Measurements from ENCODE around the gene LGALS16. TPM values are rescaled to one million over a fixed set of nuclear protein-coding genes. Genes with fewer than 3 reads are reported as not detected.
A peak's percentile ranks its signal among the peaks of the same experiment; 100 is the strongest.
"Not testable (repeated sequence)": the region's sequence is repeated elsewhere in the genome, so short reads cannot be mapped to it uniquely, and the experiment has no call there.

Gene LGALS16
- total RNA-seq (not detected), polyA plus RNA-seq (not detected)

GRCh38 chr19:39655613-39656012 lies at the start of gene LGALS16:
Gene LGALS16 (plus strand): TSS chr19:39655913. CDS start chr19:39655962, 49 bp downstream.
- H3K4me1 Mint-ChIP-seq: no peaks in the 10 kb centered on the region
- Histone ChIP-seq H3K9me3 (ENCODE audit: control insufficient read depth in 2 of 2, low read length in 2 of 2) (no peaks in the 10 kb centered on the region), H3K27me3 (ENCODE audit: control insufficient read depth, insufficient read depth, low read length) (peaks cover 1% of the 10 kb centered on the region), H3K4me1 (ENCODE audit: control insufficient read depth, insufficient read depth, low read length, poor library complexity, severe bottlenecking) (no peaks in the 10 kb centered on the region), H3K4me3 (ENCODE audit: low read depth, low read length) (no peak within 1 kb of the TSS), H3K27ac (ENCODE audit: insufficient read depth, low read length, poor library complexity, severe bottlenecking) (no peak within 1 kb of the TSS), H3K36me3 (ENCODE audit: control insufficient read depth, insufficient read depth, low read length) (no peaks in the 10 kb centered on the region)
- H3K9me3 Mint-ChIP-seq: peaks cover 0 to 3% (median 0%) of the 10 kb centered on the region in 7 donors
- no peak within 1 kb of the TSS for H3K4me3 Mint-ChIP-seq
- no peaks in the 10 kb centered on the region for H3K36me3 Mint-ChIP-seq
- DNase-seq (no peak), ATAC-seq (ENCODE audit: low read depth in 2 of 2) (no peak)
- no peak within 1 kb of the TSS for H3K27ac Mint-ChIP-seq
- H3K27me3 Mint-ChIP-seq: peaks cover 8% of the 10 kb centered on the region

GRCh38 chr19:39607021-39607420 lies 48.7 kb upstream of the LGALS16 start:
- Histone ChIP-seq H3K27me3 (ENCODE audit: control insufficient read depth, insufficient read depth, low read length) (peaks cover 6% of the 10 kb centered on the region), H3K4me1 (ENCODE audit: control insufficient read depth, insufficient read depth, low read length, poor library complexity, severe bottlenecking) (no peaks in the 10 kb centered on the region), H3K36me3 (ENCODE audit: control insufficient read depth, insufficient read depth, low read length) (no peaks in the 10 kb centered on the region), H3K4me3 (ENCODE audit: low read depth, low read length) (no peak overlapping the region), H3K27ac (ENCODE audit: insufficient read depth, low read length, poor library complexity, severe bottlenecking) (no peak overlapping the region), H3K9me3 (ENCODE audit: control insufficient read depth in 2 of 2, low read length in 2 of 2) (no peaks in the 10 kb centered on the region)
- no peak overlapping the region for H3K4me3 Mint-ChIP-seq
- H3K27me3 Mint-ChIP-seq: peaks cover 14% of the 10 kb centered on the region
- no peak for ATAC-seq (ENCODE audit: low read depth in 2 of 2)
- H3K27ac Mint-ChIP-seq: no peak overlapping the region
- peaks cover 0 to 2% (median 0%) of the 10 kb centered on the region in 7 donors for H3K9me3 Mint-ChIP-seq
- H3K36me3 Mint-ChIP-seq: no peaks in the 10 kb centered on the region
- H3K4me1 Mint-ChIP-seq: no peaks in the 10 kb centered on the region
- no peak for DNase-seq

GRCh38 chr19:39607561-39607960 lies 48.2 kb upstream of the LGALS16 start:
- Mint-ChIP-seq H3K4me1 (no peaks in the 10 kb centered on the region), H3K36me3 (no peaks in the 10 kb centered on the region), H3K27ac (no peak overlapping the region), H3K4me3 (no peak overlapping the region), H3K27me3 (peaks cover 13% of the 10 kb centered on the region), H3K9me3 (peaks cover 0 to 4% (median 2%) of the 10 kb centered on the region in 7 donors)
- DNase-seq (no peak), ATAC-seq (ENCODE audit: low read depth in 2 of 2) (no peak)
- Histone ChIP-seq H3K9me3 (ENCODE audit: control insufficient read depth in 2 of 2, low read length in 2 of 2) (no peaks in the 10 kb centered on the region), H3K27me3 (ENCODE audit: control insufficient read depth, insufficient read depth, low read length) (peaks cover 4% of the 10 kb centered on the region), H3K4me1 (ENCODE audit: control insufficient read depth, insufficient read depth, low read length, poor library complexity, severe bottlenecking) (no peaks in the 10 kb centered on the region), H3K36me3 (ENCODE audit: control insufficient read depth, insufficient read depth, low read length) (no peaks in the 10 kb centered on the region), H3K4me3 (ENCODE audit: low read depth, low read length) (no peak overlapping the region), H3K27ac (ENCODE audit: insufficient read depth, low read length, poor library complexity, severe bottlenecking) (no peak overlapping the region)

GRCh38 chr19:39613597-39613996 lies 42.1 kb upstream of the LGALS16 start:
- Mint-ChIP-seq H3K4me3 (no peak overlapping the region), H3K4me1 (no peaks in the 10 kb centered on the region), H3K27ac (no peak overlapping the region), H3K36me3 (no peaks in the 10 kb centered on the region), H3K27me3 (peaks cover 20% of the 10 kb centered on the region), H3K9me3 (peaks cover 0 to 11% (median 3%) of the 10 kb centered on the region in 7 donors)
- ATAC-seq (ENCODE audit: low read depth in 2 of 2) (no peak), DNase-seq (no peak)
- Histone ChIP-seq H3K4me1 (ENCODE audit: control insufficient read depth, insufficient read depth, low read length, poor library complexity, severe bottlenecking) (no peaks in the 10 kb centered on the region), H3K27me3 (ENCODE audit: control insufficient read depth, insufficient read depth, low read length) (no peaks in the 10 kb centered on the region), H3K4me3 (ENCODE audit: low read depth, low read length) (no peak overlapping the region), H3K9me3 (ENCODE audit: control insufficient read depth in 2 of 2, low read length in 2 of 2) (peaks cover 0 to 5% of the 10 kb centered on the region in 2 experiments), H3K27ac (ENCODE audit: insufficient read depth, low read length, poor library complexity, severe bottlenecking) (no peak overlapping the region), H3K36me3 (ENCODE audit: control insufficient read depth, insufficient read depth, low read length) (no peaks in the 10 kb centered on the region)

- Mint-ChIP-seq H3K27me3 (peaks cover 47% of the 10 kb centered on the region), H3K4me1 (no peaks in the 10 kb centered on the region), H3K9me3 (peaks cover 0 to 9% (median 3%) of the 10 kb centered on the region in 7 donors), H3K36me3 (no peaks in the 10 kb centered on the region), H3K4me3 (no peak overlapping the region), H3K27ac (no peak overlapping the region)
- peaks cover 0 to 5% of the 10 kb centered on the region in 2 experiments for H3K9me3 ChIP-seq (ENCODE audit: control insufficient read depth in 2 of 2, low read length in 2 of 2)
- ATAC-seq (ENCODE audit: low read depth in 2 of 2): no peak
- DNase-seq: no peak
- H3K36me3 ChIP-seq (ENCODE audit: control insufficient read depth, insufficient read depth, low read length): no peaks in the 10 kb centered on the region
- H3K27ac ChIP-seq (ENCODE audit: insufficient read depth, low read length, poor library complexity, severe bottlenecking): no peak overlapping the region
- H3K4me3 ChIP-seq (ENCODE audit: low read depth, low read length): no peak overlapping the region
- H3K27me3 ChIP-seq (ENCODE audit: control insufficient read depth, insufficient read depth, low read length): no peaks in the 10 kb centered on the region
- no peaks in the 10 kb centered on the region for H3K4me1 ChIP-seq (ENCODE audit: control insufficient read depth, insufficient read depth, low read length, poor library complexity, severe bottlenecking)
These were observed 38.0 kb upstream of the LGALS16 start for GRCh38 chr19:39617745-39618144.

DNA sequence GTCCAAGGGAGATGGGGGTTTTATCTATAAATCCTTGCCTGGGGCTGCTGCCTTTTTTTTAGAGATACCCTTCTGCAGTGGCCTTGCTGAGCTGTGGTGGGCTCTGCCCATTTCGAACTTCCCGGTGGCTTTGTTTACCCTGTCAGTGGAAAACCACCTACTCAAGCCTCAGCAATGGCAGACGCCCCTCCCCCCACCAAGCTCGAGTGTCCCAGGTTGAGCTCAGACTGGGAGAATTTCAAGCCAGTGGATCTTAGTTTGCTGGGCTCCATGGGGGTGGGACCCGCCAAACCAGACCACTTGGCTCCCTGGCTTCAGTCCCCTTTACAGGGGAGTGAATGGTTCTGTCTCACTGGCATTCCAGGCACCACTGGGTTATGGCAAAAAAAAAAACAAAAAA lies 31.8 kb upstream of the LGALS16 start:
- H3K27me3 Mint-ChIP-seq: peaks cover 52% of the 10 kb centered on the region
- H3K4me3 Mint-ChIP-seq: no peak overlapping the region
- no peak overlapping the region for H3K27ac Mint-ChIP-seq
- H3K36me3 Mint-ChIP-seq: no peaks in the 10 kb centered on the region
- H3K4me1 Mint-ChIP-seq: no peaks in the 10 kb centered on the region
- Histone ChIP-seq H3K9me3 (ENCODE audit: control insufficient read depth in 2 of 2, low read length in 2 of 2) (no peaks in the 10 kb centered on the region), H3K27me3 (ENCODE audit: control insufficient read depth, insufficient read depth, low read length) (peaks cover 3% of the 10 kb centered on the region), H3K4me1 (ENCODE audit: control insufficient read depth, insufficient read depth, low read length, poor library complexity, severe bottlenecking) (no peaks in the 10 kb centered on the region), H3K36me3 (ENCODE audit: control insufficient read depth, insufficient read depth, low read length) (no peaks in the 10 kb centered on the region), H3K4me3 (ENCODE audit: low read depth, low read length) (no peak overlapping the region), H3K27ac (ENCODE audit: insufficient read depth, low read length, poor library complexity, severe bottlenecking) (no peak overlapping the region)
- no peak for ATAC-seq (ENCODE audit: low read depth in 2 of 2)
- DNase-seq: no peak
- peaks cover 0 to 4% (median 0%) of the 10 kb centered on the region in 7 donors for H3K9me3 Mint-ChIP-seq

DNA sequence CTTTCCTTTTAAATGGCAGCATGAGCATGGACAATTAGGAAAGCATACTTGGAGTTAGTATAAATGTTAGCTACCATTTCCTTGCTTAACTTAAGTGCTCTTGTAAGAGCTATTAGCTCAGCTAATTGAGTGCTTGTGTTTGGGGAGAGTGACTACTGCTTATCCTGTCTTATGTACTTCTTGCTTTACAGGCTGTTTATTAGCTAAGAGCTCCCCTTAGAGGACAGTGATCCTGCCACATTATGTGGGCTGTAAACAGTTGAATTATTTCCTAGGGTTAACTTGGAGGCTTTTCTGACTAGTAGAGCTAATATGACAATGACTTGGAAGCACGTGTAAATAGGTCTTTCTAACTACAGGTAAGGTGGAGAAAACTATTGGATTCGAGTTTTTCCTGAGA lies 28.1 kb upstream of the LGALS16 start:
- H3K27me3 Mint-ChIP-seq: peaks cover 24% of the 10 kb centered on the region
- H3K4me3 Mint-ChIP-seq: not testable (repeated sequence)
- DNase-seq: peak in 1 of 3 donors; percentile 9

DNA sequence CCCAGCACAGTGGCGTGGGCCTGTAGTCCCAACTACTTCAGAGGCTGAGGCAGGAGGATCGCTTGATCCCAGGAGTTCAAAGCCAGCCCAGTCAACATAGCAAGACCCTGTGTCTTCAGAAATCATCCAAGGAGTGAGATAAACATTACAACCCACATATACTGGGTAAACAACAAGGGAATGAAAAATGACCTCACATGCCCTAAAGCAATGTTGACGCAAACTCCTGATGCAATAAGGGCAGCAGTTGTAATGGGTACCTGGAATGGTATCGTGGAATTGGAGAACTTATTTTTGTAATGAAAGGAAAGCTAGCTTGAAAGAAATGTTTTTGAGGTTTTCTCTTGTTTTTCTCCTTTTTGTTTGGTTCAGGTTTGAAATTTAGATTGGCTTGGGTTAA lies 24.5 kb upstream of the LGALS16 start:
- Mint-ChIP-seq H3K4me1 (no peaks in the 10 kb centered on the region), H3K4me3 (no peak overlapping the region), H3K36me3 (no peaks in the 10 kb centered on the region), H3K27ac (no peak overlapping the region), H3K27me3 (peaks cover 25% of the 10 kb centered on the region), H3K9me3 (peaks cover 0 to 7% (median 0%) of the 10 kb centered on the region in 7 donors)
- H3K36me3 ChIP-seq (ENCODE audit: control insufficient read depth, insufficient read depth, low read length): no peaks in the 10 kb centered on the region
- H3K27me3 ChIP-seq (ENCODE audit: control insufficient read depth, insufficient read depth, low read length): peaks cover 2% of the 10 kb centered on the region
- no peaks in the 10 kb centered on the region for H3K4me1 ChIP-seq (ENCODE audit: control insufficient read depth, insufficient read depth, low read length, poor library complexity, severe bottlenecking)
- H3K9me3 ChIP-seq (ENCODE audit: control insufficient read depth in 2 of 2, low read length in 2 of 2): no peaks in the 10 kb centered on the region
- no peak overlapping the region for H3K27ac ChIP-seq (ENCODE audit: insufficient read depth, low read length, poor library complexity, severe bottlenecking)
- H3K4me3 ChIP-seq (ENCODE audit: low read depth, low read length): no peak overlapping the region
- ATAC-seq (ENCODE audit: low read depth in 2 of 2): no peak
- no peak for DNase-seq

More for the DNA sequence above, 28.1 kb upstream of the LGALS16 start:
- not testable (repeated sequence) for H3K4me3 ChIP-seq (ENCODE audit: low read depth, low read length); ATAC-seq (ENCODE audit: low read depth in 2 of 2); H3K36me3 Mint-ChIP-seq; H3K27ac Mint-ChIP-seq; H3K36me3 ChIP-seq (ENCODE audit: control insufficient read depth, insufficient read depth, low read length); H3K27ac ChIP-seq (ENCODE audit: insufficient read depth, low read length, poor library complexity, severe bottlenecking); H3K27me3 ChIP-seq (ENCODE audit: control insufficient read depth, insufficient read depth, low read length); H3K9me3 ChIP-seq (ENCODE audit: control insufficient read depth in 2 of 2, low read length in 2 of 2); H3K9me3 Mint-ChIP-seq; H3K4me1 ChIP-seq (ENCODE audit: control insufficient read depth, insufficient read depth, low read length, poor library complexity, severe bottlenecking); H3K4me1 Mint-ChIP-seq
